NCI-H2196 (cell line): Measurements from ENCODE around the gene NPLOC4.
A peak's percentile ranks its signal among the peaks of the same experiment; 100 is the strongest.
"Not testable (repeated sequence)": the region's sequence is repeated elsewhere in the genome, so short reads cannot be mapped to it uniquely, and the experiment has no call there.

Experiments used
- DNase-seq: peaks from one replicate; lab custom pipeline; 2025; ENCODE audit not compliant: unreplicated experiment; lab: John Stamatoyannopoulos, UW

NPLOC4 gene

DNA sequence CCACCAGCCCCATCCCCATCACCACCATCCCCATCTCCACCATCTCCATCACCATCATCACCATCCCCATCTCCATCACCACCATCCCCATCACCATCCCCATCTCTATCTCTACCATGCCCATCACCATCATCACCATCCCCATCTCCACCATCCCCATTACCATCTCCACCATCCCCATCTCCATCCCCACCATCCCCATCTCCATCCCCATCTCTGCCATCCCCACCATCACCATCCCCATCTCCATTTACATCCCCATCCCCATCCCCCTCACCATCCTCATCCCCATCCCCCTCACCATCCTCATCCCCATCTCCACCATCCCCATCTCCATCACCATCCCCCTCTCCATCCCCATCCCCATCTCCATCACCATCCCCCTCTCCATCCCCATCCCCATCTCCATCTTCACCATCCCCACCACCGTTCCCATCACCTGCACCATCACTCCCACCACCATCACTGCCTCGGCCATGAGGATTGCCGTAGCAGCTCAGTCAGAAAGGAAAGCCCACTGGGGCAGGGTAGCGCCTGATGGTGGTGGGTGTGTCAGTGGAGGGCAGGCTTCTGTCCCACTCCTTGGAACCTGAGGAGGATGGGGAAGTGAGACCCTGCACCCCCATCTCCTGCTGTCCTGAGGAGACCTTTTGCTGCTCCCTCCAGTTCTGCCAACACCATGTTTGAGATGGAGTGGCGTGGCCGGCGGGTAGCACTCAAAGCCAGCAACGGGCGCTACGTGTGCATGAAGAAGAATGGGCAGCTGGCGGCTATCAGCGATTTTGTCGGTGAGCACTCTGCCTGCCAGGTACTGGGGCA lies 101.2 kb downstream of the NPLOC4 start:
- DNase-seq: no peak

DNA sequence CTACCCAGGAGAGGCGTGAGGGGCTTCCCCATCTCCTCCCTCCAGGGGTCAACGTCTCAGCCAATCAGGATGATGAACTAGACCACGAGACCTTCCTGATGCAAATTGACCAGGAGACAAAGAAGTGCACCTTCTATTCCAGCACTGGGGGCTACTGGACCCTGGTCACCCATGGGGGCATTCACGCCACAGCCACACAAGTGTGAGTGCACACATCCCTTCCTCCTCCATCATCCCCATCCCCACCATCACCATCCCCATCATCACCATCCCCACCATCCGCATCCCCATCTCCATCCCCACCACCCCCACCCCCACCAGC lies 101.9 kb downstream of the NPLOC4 start:
- DNase-seq: no peak

DNA sequence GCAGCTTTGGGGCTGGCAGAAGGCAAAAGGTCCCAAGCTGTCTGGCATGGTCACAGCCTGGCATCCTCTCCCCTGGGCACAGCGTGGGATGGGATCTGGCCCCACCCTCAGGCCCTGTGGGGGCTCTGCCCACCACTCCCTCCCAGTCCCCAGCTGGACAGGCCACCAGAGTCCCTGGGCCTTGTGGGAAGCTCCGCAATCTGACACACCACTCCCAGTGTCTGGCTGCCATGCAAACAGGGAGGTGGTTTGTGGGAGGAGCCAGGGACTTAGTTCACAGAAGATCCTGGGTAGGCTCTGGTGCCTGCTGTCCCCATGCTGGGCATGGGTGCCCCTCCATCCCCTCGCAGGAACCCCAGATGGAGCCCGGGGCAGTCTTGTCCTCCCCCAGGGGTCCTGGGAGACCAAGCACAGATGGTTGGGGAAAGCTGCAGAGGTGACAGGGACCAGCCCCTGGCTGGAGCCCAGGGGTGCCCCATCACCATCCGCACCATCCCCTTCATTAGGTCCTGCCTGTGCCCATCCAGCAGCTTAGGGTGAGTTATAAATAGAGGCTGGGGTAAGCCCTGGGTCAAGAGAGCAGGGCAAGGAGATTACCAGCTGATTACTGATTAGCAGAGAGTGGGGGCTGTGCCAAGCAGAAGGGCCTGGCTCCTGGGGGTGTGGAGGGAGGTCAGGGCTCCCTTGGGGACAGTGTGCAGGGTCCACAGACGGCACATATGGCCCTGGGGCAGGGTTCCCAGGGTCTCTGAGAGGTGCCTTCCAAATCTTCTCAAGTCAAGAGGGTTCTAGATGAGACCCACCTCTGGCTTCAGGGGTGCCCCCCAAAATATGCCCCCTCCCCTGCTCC lies 102.5 kb downstream of the NPLOC4 start:
- DNase-seq: peak; percentile 62

DNA sequence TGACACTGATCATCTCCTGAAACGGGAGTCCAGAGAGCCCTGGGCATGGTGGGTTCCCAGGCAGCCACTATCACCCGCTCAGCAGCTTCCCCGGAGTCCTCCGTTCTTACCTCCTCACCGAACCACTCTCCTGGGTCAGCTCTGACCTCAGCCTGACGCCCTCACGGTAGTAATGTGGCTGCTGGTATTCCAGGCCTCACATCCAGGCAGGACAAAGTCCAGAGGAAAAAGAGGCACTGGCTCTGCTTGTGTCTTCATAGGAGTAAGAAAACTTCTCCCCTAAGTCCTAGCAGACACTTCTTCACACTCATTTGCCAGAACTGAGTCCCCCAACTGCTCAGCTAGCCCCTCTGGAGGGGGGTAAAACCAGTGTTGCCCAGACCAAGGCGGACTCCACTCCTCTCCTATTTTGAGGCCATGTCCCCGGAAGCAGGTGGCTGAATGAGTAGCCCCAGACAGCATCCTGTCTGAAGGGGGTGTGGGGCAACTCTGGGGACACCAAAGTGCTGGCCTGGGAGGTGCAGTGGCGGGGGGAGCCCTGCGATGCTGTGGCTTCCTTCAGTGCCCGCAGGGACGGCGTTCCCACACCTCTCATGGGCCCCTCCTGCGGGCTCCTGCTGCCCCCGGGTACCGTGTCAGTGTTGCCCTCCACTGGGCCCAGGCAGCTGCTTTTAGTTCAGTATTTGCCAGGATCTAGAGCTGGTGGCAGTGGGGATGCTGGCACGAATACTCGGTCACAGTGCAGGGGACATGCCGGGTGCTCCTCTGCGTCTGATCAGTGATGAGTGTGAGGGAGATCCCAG lies 103.4 kb downstream of the NPLOC4 start:
- no peak for DNase-seq

DNA sequence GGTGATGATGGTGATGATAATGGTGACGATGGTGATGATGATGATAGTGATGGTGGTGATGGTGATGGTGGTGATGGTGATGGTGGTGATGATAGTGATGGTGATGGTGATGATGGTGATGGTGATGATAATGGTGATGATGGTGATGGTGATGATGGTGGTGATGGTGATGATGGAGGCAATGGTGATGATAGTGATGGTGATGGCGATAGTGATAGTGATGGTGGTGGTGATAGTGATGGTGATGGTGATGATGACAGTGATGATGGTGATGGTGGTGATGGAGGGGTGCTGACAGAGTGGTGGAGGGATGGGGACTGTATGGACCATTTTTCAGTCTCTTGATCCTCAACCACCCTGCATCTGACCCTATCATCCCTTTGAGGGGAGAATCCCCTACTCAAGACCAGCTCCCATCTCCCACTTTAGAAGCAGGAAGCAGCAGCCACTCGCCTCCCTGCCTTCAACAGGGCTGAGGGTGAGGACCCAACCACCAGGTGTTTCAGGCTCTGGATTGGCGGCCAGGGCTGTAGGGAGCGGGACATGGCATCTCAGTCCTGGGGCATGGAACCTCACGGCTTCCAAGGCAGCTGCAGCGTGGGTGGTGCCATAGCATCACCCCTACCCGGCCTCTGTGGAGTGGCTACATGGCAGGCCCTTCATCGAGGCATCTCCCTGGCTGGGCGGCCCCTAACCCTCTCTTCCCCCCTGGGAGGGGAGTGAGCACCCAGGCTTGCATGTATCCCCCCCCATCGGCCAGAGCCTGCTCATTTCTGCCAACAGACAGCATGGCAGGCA lies 104.2 kb downstream of the NPLOC4 start:
- no peak for DNase-seq

DNA sequence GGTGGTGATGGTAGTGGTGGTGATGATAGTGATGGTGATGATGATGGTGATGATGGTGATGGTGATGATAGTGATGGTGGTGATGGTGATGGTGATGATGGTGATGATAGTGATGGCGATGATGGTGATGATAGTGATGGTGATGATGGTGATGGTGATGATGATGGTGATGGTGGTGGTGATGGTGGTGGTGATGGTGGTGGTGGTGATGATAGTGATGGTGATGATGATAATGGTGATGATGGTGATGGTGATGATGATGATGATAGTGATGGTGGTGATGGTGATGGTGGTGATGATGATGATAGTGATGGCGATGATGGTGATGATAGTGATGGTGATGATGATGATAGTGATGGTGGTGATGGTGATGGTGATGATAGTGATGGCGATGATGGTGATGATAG lies 104.9 kb downstream of the NPLOC4 start:
- DNase-seq: not testable (repeated sequence)

DNA sequence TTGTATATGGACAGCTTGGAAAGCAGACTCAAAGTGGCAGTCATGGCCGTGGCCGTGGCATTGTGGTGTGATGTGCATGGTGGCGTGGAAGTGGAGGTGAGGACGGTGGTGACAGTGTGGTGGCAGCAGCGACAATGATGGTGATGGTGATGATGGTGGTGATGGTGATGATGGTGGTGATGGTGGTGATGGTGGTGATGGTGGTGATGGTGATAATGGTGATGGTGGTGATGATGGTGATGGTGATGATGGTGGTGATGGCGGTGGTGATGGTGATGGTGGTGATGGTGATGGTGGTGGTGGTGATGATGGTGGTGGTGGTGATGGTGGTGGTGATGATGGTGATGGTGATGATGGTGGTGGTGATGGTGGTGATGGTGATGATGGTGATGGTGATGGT lies 105.9 kb downstream of the NPLOC4 start:
- not testable (repeated sequence) for DNase-seq

DNA sequence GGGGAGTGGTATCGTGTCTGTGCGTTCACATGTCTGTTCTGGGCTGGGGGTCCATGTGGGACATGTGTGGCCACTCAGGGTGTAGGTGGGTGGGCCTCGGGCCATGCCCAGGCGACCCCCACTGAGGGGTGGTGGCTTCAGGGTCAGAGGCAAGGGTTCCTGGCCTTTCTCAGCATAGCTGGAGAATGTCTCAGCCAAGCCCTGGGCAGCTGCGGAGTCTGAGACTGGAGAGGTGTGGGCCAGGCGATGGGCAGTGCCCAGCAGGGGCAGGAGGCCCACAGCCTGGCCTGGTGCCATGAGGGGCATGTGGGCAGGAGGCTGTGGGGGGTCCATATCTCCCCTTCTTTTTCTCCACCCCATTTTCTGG lies 107.5 kb downstream of the NPLOC4 start:
- DNase-seq: no peak

DNA sequence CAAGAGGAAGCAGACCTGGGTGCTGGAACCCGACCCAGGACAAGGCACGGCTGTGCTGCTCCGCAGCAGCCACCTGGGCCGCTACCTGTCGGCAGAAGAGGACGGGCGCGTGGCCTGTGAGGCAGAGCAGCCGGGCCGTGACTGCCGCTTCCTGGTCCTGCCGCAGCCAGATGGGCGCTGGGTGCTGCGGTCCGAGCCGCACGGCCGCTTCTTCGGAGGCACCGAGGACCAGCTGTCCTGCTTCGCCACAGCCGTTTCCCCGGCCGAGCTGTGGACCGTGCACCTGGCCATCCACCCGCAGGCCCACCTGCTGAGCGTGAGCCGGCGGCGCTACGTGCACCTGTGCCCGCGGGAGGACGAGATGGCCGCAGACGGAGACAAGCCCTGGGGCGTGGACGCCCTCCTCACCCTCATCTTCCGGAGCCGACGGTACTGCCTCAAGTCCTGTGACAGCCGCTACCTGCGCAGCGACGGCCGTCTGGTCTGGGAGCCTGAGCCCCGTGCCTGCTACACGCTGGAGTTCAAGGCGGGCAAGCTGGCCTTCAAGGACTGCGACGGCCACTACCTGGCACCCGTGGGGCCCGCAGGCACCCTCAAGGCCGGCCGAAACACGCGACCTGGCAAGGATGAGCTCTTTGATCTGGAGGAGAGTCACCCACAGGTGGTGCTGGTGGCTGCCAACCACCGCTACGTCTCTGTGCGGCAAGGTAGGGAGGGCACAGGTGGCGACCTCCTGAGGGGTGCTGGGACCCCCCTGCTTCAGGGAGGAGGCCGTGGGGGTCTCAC lies 108.1 kb downstream of the NPLOC4 start:
- peak; percentile 43 for DNase-seq

DNA sequence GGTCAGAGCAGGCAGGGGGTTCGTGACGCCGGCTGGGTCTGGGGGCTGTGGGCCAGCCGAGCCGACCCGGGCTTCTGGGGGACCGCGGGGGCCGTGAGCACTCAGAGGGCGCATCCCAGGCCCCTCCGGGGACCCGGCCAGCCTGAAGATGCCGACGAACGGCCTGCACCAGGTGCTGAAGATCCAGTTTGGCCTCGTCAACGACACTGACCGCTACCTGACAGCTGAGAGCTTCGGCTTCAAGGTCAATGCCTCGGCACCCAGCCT lies 108.6 kb downstream of the NPLOC4 start:
- DNase-seq: no peak

DNA sequence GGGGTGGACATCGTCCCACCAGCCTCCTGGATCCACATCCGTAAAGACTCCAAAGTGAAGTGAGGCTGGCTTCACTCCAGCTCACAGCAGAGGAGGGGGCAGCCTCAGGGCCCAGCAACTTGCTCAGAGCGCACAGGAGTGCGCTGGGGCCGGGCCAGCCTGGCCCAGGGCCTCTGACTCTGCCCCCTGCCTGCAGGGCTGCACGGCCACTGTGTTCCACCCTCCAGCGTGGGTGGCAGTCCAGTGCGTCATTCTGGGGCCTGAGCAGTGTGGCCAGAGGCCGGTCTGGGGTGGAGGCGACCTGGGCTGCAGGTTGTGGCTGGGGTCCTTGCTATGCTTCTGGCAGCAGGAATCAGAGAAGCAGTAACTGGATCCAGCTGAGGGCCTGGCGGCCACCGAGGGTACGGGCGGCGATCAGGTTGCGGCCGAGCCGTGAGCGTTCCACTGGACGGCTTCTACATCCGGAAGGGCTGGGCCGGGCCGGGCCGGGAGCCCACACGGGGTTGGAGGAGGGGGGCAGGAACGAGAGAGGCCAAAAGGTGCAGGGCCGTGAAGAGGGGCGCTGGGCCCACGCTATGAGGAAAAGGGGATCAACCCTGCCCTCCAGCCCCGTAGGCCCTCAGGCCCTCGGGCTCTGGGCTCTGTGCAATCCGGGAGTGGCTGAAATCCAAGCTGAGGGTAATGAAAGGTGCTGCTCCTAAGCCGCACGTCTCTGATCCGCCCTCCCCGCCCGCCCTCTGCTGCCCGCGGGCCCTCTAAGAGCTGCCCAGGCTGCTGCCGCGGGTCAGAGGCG lies 109.1 kb downstream of the NPLOC4 start, which contains the start of gene FSCN2:
TSS of gene FSCN2 (plus strand) at position 787 of the 793 bp plus-strand sequence. CDS start 155 bp downstream, outside the sequence.
- DNase-seq: peak; percentile 89

DNA sequence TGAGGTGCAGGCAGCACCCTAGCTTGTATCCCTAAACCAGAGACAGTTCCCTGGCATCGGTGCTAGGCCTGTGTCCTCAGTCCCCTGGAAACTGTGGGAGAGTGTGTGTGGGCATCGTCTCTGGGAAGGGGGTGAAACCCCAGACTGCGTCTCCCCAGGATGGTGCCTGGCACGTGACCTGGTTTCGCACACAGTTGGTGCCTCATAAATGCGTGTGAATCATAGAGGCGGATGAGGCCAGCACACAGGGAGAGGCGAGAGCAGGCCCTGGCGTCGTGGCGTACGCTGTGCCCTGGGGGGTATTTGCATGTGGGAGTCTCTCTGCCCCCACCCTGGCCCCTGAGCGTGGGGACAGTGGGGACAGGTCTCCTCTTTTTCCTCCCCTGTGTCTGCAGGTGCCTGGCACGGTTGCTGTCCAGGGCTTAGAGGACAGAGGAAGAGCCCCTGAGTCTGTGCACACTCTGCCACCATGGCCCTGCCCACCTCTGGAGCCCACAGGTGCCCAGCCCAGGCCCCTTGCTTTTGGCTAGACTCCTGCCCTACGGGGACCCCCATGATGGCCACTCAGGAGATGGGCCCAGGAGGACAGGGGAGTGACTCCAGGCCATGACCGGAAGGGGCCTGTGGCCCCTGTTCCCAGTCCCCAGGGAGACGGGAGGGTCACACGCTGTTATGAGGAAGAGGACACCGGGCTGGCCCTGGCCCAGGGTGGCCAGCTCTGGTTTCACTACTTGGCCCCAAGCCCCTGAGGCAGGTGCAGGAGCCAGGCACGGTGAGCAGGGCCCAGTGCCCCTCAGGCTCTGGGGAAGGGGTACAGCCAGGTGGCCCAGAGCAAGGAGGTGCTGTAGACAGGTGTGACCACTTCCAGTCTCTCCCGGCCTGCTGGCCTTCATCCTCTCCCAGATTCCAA lies 110.0 kb downstream of the NPLOC4 start:
- peak; percentile 88 for DNase-seq

DNA sequence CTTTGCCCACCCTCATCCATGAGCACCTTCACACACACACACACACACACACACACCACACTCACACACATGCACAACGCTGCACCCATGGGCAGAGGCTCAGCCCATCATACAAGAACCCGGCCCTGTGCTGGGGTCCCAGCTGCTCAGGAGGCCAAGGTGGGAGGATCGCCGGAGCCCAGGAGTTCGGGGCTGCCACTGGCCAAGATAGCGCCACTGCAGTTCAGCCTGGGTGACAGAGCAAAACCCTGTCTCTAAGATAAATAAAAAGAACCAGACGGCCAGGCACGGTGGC lies 112.1 kb downstream of the NPLOC4 start:
- DNase-seq: no peak

DNA sequence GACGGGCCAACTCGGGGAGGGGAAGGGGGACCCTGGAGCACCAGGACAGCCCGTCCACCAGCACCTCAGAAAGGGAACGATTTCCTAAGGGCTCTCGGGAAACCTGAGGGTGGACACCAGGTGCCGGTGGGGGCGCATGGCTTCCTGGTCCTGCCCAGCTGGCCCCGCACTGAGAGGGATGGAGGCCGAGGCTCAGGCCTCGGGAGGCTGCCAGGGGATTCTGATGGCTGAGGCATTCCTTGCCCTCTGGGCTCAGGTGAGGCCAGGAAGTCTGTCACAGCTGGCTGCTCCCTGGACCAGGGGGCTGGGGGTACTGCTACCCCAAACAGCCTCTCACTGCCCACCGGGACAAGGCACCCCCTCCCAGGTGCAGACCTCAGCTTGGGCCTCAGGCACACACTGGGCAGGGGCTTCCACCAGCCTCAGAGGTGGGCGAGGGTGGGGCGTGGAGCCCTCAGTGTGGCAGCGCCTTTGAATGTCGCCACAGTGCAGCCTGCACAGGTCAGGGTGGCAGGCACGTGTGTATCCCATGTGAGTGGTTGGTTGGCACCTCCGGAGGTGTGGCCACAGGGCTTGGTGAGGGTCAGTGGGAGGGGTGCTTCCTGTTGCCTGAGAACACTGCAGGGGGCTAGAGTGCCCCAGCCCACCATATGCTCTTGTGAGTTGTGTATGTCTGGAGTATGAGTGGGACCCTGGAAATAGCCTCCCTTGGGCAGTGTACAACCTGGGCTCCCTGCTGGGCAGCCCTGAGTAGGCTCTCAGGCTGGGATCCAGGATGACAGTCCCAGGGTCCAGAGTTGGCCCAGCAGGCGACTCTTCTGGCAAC lies 112.7 kb downstream of the NPLOC4 start:
- peak; percentile 87 for DNase-seq

DNA sequence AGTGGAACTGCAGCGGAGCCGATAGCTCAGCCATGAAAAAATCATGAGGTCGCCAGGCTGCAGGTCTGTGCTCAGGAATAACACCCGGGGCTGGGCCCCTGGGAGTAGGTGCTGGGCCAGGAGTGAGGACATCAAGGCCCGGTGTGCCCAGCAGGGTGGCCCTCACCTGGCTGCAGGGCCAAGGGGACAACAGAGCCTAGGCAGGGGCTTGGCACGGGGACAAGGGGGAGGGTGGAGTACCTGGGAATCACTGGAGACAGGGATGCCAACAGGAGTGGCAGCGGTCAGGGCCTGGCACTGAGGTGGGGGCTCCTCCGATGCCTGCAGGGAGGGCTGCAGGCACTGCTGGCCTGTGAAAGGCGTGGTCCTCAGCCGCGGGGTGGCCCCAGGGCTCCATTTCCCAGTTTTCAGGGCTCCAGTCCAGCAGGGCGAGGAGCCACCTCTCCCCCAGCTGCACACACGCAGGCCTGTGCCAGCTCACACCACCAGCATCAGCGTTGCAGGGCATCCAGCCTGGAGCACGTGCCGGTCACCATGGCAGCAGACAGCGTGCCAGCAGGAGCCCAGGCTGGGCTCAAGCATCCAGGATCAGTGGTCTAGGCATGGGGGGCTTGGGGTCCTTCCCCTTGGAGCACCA lies 113.4 kb downstream of the NPLOC4 start:
- DNase-seq: peak; percentile 98

DNA sequence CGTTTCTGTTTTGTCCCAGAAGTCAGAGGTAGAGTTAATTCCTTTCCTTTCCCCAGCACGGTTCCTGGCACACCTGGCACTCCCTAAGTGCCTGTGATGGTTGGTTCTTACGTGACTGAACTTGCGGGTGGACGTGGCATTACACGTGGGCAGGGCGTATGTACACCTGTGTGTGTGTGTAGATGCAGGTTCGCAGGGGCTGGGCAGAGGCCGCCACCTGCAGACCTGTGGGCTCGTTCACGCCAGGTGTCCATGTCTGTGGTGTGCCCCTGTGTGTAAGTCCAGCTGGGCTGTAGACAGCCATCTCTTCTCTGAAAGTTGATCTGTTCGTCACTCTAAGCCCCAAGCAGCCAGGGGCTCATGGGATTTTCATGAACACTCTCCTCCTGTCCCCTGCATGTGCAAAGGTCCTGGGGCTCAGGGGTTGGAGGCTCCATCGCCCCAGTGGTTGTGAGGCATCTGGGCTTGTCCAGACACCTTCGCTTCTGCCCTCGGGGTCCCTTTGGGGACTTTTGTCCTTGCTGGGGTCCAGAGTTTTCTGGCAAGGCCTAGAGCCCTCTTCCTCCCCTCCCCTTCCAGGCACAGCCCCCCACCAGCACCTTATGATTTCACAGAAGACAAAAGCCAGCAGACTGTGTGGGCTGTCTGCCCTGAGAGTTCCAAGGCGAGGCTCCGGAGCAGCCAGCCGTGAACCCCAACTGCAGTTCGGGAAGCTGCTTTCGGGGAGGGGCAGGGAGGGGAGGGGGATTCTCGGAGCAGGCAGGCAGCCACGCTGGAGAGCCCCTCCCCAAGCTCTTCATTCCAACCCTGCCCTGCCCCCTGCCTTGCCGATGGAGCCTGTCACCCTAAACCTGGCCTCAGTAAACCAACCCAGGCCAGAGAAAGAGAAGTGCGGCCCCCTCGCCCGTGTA lies 114.2 kb downstream of the NPLOC4 start:
- DNase-seq: no peak
